Neutrophil (primary cell): ENCODE data around the gene DUSP15.
A peak's percentile ranks its signal among the peaks of the same experiment; 100 is the strongest.
"Not testable (repeated sequence)": the region's sequence is repeated elsewhere in the genome, so short reads cannot be mapped to it uniquely, and the experiment has no call there.

ENCODE experiments used
- H3K27ac ChIP-seq: fragments of 200-600 bp; sonication (generic); 2 replicates; pipeline ENCODE4 v1.5.1; 2016; ENCODE audit warnings: mild to moderate bottlenecking, moderate library complexity
- H3K27me3 ChIP-seq: fragments of 200-600 bp; sonication (generic); 2 replicates; pipeline ENCODE4 v1.6.0; 2016; ENCODE audit warnings: mild to moderate bottlenecking
- H3K36me3 ChIP-seq: fragments of 200-600 bp; sonication (generic); 2 replicates; pipeline ENCODE4 v1.5.1; 2017
- H3K4me1 ChIP-seq, 2 experiments: fragments of 200-600 bp in 1 of 2; sonication (generic) in 1 of 2; 1 replicate in 1 of 2; 2 replicates in 1 of 2; pipeline versions ENCODE4 v1.5.1 to v1.6.1; 2013 to 2016; ENCODE audit warnings: low read depth in 1 of 2, low read length in 1 of 2, mild to moderate bottlenecking in 1 of 2, moderate library complexity in 1 of 2; ENCODE audit not compliant: control insufficient read depth in 1 of 2, insufficient read depth in 1 of 2
- H3K4me3 ChIP-seq, 2 experiments: fragments of 200-600 bp in 1 of 2; sonication (generic) in 1 of 2; 1 replicate in 1 of 2; 2 replicates in 1 of 2; pipeline ENCODE4 v1.5.1; 2013 to 2016; ENCODE audit warnings: low read depth in 1 of 2, low read length in 1 of 2, mild to moderate bottlenecking in 1 of 2, moderate library complexity in 1 of 2
- H3K9me3 ChIP-seq: fragments of 200-600 bp; sonication (generic); 2 replicates; pipeline ENCODE4 v1.5.1; 2016
- CTCF ChIP-seq: fragments of 200-600 bp; sonication (generic); IDR thresholded peaks from 2 replicates; pipeline ENCODE4 v1.5.1; 2016; ENCODE audit warnings: antibody characterized with exemption

Gene DUSP15

GRCh38 chr20:31869942-31870725 lies at the start of gene DUSP15, which contains the start of gene TTLL9:
Gene DUSP15 (minus strand): TSS chr20:31870527. CDS start chr20:31870337, 190 bp downstream.
Gene TTLL9 (plus strand): TSS chr20:31870634. CDS start chr20:31871127, 493 bp downstream.
- Histone ChIP-seq H3K4me1 (peaks cover 7 to 22% of the 10 kb centered on the region in 2 experiments), H3K4me3 (peak within 1 kb of the TSS; percentile 6 to 24), H3K27ac (no peak within 1 kb of the TSS), H3K27me3 (peaks cover 71% of the 10 kb centered on the region), H3K36me3 (no peaks in the 10 kb centered on the region), H3K9me3 (no peaks in the 10 kb centered on the region)
- no peak for TF ChIP-seq CTCF

- H3K9me3 ChIP-seq, result no peaks in the 10 kb centered on the region
These were observed 49.3 kb upstream of the DUSP15 start for GRCh38 chr20:31919410-31920155.

GRCh38 chr20:31918466-31919105 lies 48.3 kb upstream of the DUSP15 start:
- Histone ChIP-seq H3K27me3 (peaks cover 4% of the 10 kb centered on the region), H3K36me3 (no peaks in the 10 kb centered on the region), H3K4me1 (no peaks in the 10 kb centered on the region), H3K4me3 (no peak overlapping the region), H3K9me3 (no peaks in the 10 kb centered on the region), H3K27ac (no peak overlapping the region)
- TF ChIP-seq CTCF, result no peak

More at GRCh38 chr20:31919410-31920155, 49.3 kb upstream of the DUSP15 start:
- TF ChIP-seq CTCF, result no peak
- Histone ChIP-seq H3K36me3 (no peaks in the 10 kb centered on the region), H3K27me3 (peaks cover 5% of the 10 kb centered on the region), H3K4me1 (no peaks in the 10 kb centered on the region), H3K27ac (no peak overlapping the region), H3K4me3 (no peak overlapping the region)

- not testable (repeated sequence) for H3K27me3 ChIP-seq, H3K4me1 ChIP-seq, H3K36me3 ChIP-seq, H3K9me3 ChIP-seq, H3K4me3 ChIP-seq, H3K27ac ChIP-seq
These were observed 47.7 kb upstream of the DUSP15 start for GRCh38 chr20:31917962-31918412.

- Histone ChIP-seq H3K4me1 (no peaks in the 10 kb centered on the region), H3K9me3 (no peaks in the 10 kb centered on the region), H3K27me3 (no peaks in the 10 kb centered on the region), H3K27ac (no peak overlapping the region), H3K36me3 (no peaks in the 10 kb centered on the region), H3K4me3 (no peak overlapping the region)
- no peak for TF ChIP-seq CTCF
These were observed 46.4 kb upstream of the DUSP15 start for GRCh38 chr20:31916708-31917107.
